M059J (cell line): ENCODE results near the gene PTGS1. TPM values are rescaled to one million over a fixed set of nuclear protein-coding genes. Genes with fewer than 3 reads are reported as not detected.
"Not testable (repeated sequence)": the region's sequence is repeated elsewhere in the genome, so short reads cannot be mapped to it uniquely, and the experiment has no call there.

Experiments
- DNase-seq: peaks from one replicate; pipeline ENCODE4 v3.0.0-alpha.2; 2012; ENCODE audit warnings: low read depth
- total RNA-seq: library from RNA; depleted of rRNA; stranded (reverse); fragments of >200 nt; shearing (Covaris generic); gene quantifications from 2 replicates; pipeline ENCODE4 v1.2.3, GENCODE V29; 2014; rRNA removed

Gene PTGS1
- 4.8 and 6.7 TPM in 2 replicates for total RNA-seq

GRCh38 chr9:122370869-122371755, at the start of gene PTGS1:
TSS of gene PTGS1 (plus strand) at chr9:122371024. CDS start at chr9:122371085, 61 bp downstream.
- peak; percentile 38 for DNase-seq

GRCh38 chr9:122322553-122322952, 48.3 kb upstream of the PTGS1 start:
- DNase-seq, result no peak

- not testable (repeated sequence) for DNase-seq
Measured at GRCh38 chr9:122324665-122325064, 46.2 kb upstream of the PTGS1 start.

- peak; percentile 48 for DNase-seq
Measured at GRCh38 chr9:122325124-122325523, 45.7 kb upstream of the PTGS1 start.

- DNase-seq, result no peak
Measured at GRCh38 chr9:122327175-122327574, 43.6 kb upstream of the PTGS1 start.

- no peak for DNase-seq
Measured at GRCh38 chr9:122329597-122329996, 41.2 kb upstream of the PTGS1 start.

- not testable (repeated sequence) for DNase-seq
Measured at GRCh38 chr9:122330466-122330865, 40.4 kb upstream of the PTGS1 start.

- DNase-seq, result no peak
Measured at GRCh38 chr9:122331523-122331927, 39.3 kb upstream of the PTGS1 start.

GRCh38 chr9:122332083-122332482, 38.7 kb upstream of the PTGS1 start:
- DNase-seq, result no peak

- no peak for DNase-seq
Measured at GRCh38 chr9:122332644-122333043, 38.2 kb upstream of the PTGS1 start.

GRCh38 chr9:122333169-122333808, 37.5 kb upstream of the PTGS1 start:
- DNase-seq, result no peak

- DNase-seq, result peak; percentile 36
Measured at GRCh38 chr9:122334916-122335315, 35.9 kb upstream of the PTGS1 start.

- no peak for DNase-seq
Measured at GRCh38 chr9:122336189-122336588, 34.6 kb upstream of the PTGS1 start.

GRCh38 chr9:122336866-122337555, 33.8 kb upstream of the PTGS1 start:
- no peak for DNase-seq

- DNase-seq, result no peak
Measured at GRCh38 chr9:122337556-122337929, 33.3 kb upstream of the PTGS1 start.

- no peak for DNase-seq
Measured at GRCh38 chr9:122338536-122338935, 32.3 kb upstream of the PTGS1 start.

- no peak for DNase-seq
Measured at GRCh38 chr9:122338994-122339393, 31.8 kb upstream of the PTGS1 start.

- no peak for DNase-seq
Measured at GRCh38 chr9:122339579-122339978, 31.2 kb upstream of the PTGS1 start.

GRCh38 chr9:122340161-122340560, 30.7 kb upstream of the PTGS1 start:
- no peak for DNase-seq

- no peak for DNase-seq
Measured at GRCh38 chr9:122342323-122343050, 28.3 kb upstream of the PTGS1 start.

- peak; percentile 37 for DNase-seq
Measured at GRCh38 chr9:122346478-122347347, 24.1 kb upstream of the PTGS1 start.
